Urinary bladder (tissue), 4 donors: ENCODE results near the gene PAFAH1B1. TPM values are rescaled to one million over a fixed set of nuclear protein-coding genes. Genes with fewer than 3 reads are reported as not detected.
"Not testable (repeated sequence)": the region's sequence is repeated elsewhere in the genome, so short reads cannot be mapped to it uniquely, and the experiment has no call there.

Experiments
- DNase-seq: peaks from one replicate; pipeline ENCODE4 v3.0.0-alpha.2; 2015; ENCODE audit errors: extremely low spot score
- H3K27ac ChIP-seq: one replicate; pipeline ENCODE4 v1.5.1; 2013; ENCODE audit warnings: low read depth, mild to moderate bottlenecking, moderate library complexity
- H3K36me3 ChIP-seq: one replicate; pipeline ENCODE4 v1.6.1; 2013; ENCODE audit warnings: mild to moderate bottlenecking, moderate library complexity; ENCODE audit not compliant: insufficient read depth
- H3K4me1 ChIP-seq: one replicate; pipeline ENCODE4 v1.6.1; 2013; ENCODE audit warnings: mild to moderate bottlenecking, moderate library complexity; ENCODE audit not compliant: insufficient read depth
- H3K4me3 ChIP-seq: one replicate; pipeline ENCODE4 v1.5.1; 2013; ENCODE audit warnings: low read depth, low read length
- WGBS: extraction: QIAGEN DNeasy Blood & Tissue Kit; methylation state at CpG from one replicate; pipeline ENCODE4 v1.1.7; 2013; 5-methylcytosine and 5-hydroxymethylcytosine counted together
- polyA plus RNA-seq: library from polyadenylated mRNA; stranded (reverse); fragments of 200-250 nt; gene quantifications from one replicate; pipeline ENCODE4 v1.2.3, GENCODE V29; 2013
- total RNA-seq: library from RNA; depleted of rRNA; stranded (reverse); fragments of >200 nt; gene quantifications from one replicate; pipeline ENCODE4 v1.2.3, GENCODE V29; 2014
- donor health status: healthy with polysubstance abuse.
- donor health status: healthy.

Gene PAFAH1B1
- total RNA-seq = 210 TPM
- 56.4 TPM for polyA plus RNA-seq

DNA sequence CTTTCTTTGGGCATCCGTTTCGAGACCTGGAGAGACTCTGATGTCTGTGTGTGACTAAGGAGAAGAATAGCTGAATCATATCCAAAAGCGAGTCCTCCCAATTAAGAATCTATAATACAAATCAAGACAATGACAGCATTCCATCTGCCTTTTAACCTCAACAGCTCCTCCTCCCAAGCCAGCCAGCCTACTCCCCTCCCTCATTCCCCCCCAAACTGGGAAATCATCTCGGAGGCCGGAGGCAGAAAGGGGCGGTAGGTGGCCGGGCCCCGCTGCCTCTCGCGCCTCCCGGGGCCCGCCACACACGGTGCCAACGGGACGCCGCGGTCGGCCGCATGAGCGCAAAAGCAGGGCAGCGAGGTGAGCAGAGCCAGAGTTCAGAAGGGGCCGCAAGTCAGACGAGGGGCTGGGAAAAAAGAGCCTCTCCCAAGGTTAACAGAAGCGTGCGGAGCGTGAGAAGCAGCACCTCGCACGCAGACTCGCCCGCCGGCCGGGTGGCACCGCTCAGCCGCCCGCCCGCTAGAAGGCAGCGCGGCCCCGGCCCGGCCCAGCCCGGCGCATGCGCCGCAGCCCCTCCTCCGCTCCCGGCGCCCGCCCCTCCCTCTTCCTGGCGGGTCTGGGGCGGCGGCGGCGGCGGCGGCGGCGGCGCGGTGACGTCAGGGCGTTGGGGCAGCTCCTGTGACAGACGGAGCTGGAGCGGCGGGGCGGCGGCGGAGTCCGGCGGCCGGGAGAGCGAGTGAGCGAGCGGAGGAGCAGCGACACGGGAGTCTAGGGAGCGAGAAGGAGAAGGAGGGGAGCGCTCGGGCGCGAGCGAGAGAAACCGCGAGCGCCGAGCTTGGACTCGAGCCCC is at the start of gene PAFAH1B1:
PAFAH1B1 (plus strand) TSS at position 684 of the 850 bp plus-strand sequence. CDS start 44,635 bp downstream, outside the sequence.
- Histone ChIP-seq H3K4me3 (peak within 1 kb of the TSS; percentile 83), H3K27ac (peak within 1 kb of the TSS; percentile 99), H3K4me1 (no peaks in the 10 kb centered on the region), H3K36me3 (no peaks in the 10 kb centered on the region)
- DNase-seq = peak; percentile 35
- WGBS = under 1% methylated on average over 86 of the region's 86 CpGs

DNA sequence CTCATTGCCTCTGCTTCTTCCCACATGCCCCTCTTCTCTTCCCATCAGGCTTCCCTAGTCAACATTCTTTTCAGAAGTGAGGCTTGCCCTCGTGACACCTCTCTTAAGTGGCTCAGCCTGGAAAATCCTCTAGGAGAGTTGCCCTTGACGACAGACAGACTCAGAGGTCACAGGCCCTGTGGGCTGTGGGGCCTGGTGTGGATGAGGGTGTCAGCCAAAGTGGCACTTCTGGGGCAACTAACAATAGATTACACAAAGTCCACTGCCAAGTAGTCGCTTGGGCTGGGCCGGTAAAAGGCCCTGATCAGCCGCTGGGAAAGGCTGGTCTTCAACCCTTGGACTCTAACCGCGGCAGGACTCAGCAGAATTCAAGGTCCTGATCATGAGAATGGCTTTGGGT is 48.1 kb upstream of the PAFAH1B1 start:
- H3K27ac ChIP-seq = no peak overlapping the region
- 81% methylated on average over 7 of the region's 7 CpGs for WGBS

DNA sequence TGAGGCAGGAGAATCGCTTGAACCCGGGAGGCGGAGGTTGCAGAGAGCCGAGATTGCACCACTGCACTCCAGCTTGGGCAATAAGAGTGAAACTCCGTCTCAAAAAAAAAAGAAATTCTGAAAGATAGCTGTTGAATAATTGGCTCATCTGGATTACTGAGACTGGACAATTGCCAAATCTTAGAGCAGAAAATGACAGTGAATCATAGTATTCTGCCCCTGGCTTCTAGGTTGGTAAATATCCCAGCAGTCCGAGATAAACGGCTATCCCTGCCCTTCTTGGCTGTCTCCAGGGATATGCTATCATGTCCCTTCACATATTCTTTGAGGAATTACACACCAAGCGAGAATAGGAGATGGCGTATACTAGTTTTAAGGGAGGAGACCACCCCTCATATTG is 46.3 kb upstream of the PAFAH1B1 start:
- no peak for DNase-seq
- Histone ChIP-seq H3K27ac (no peak overlapping the region), H3K4me3 (no peak overlapping the region), H3K36me3 (no peaks in the 10 kb centered on the region), H3K4me1 (no peaks in the 10 kb centered on the region)
- 74% methylated on average over 9 of the region's 9 CpGs for WGBS

More for the DNA sequence above, 48.1 kb upstream of the PAFAH1B1 start:
- no peak for DNase-seq
- Histone ChIP-seq H3K4me1 (no peaks in the 10 kb centered on the region), H3K4me3 (no peak overlapping the region), H3K36me3 (no peaks in the 10 kb centered on the region)

DNA sequence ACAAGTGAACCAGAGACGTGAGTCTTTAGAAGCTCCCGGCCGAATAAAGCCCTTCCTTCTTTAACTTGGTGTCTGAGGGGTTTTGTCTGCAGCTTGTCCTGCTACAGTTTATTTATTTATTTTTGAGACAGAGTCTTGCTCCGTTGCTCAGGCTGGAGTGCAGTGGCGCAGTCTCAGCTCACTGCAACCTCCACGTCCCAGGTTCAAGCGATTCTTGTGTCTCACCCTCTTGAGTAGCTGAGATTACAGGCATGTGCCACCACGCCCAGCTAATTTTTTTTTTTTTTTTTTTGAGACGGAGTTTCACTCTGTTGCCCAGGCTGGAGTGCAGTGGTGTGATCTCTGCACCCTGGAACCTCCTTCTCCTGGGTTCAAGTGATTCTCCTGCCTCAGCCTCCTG is 45.4 kb upstream of the PAFAH1B1 start:
- H3K36me3 ChIP-seq, H3K4me3 ChIP-seq, H3K27ac ChIP-seq, DNase-seq, H3K4me1 ChIP-seq: not testable (repeated sequence)
- 75% methylated on average over 9 of the region's 9 CpGs for WGBS

DNA sequence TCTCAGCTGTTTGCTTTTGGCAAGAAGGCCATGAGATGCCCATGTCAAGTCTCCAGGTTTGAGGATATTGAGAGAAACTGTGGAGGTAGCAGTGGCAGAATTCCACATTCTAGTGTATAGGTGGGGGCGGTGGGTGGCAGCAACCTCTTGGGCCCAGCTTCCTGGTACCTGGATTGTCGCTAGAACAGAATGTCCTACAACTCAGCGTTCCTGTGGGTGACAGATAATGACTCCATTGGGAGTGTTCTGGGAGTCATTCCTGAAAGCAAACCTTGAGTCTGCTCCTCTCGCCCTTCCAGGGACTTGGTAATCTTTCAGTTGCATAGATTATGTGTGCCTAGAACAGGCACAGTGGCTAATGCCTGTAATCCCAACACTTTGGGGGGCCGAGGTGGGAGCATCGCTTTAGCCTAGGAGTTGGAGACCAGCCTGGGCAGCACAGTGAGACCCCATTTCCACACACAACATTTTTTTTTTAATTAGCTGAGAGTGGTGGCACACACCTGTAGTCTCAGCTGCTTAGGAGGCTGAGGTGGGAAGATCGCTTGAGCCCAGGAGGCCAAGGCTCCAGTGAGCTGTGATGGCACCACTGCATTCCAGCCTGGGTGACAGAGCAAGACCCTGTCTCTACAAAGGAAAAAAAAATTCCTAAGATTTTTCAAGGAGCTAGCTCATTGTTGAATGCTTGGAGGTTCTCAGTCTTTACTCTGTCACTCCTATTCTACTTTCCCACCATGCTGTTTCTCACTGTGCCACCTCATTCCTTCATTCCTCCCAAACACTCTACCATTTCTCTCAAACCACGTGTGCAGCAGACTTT is 43.9 kb upstream of the PAFAH1B1 start:
- no peak for DNase-seq
- no peaks in the 10 kb centered on the region for H3K36me3 ChIP-seq
- WGBS = 84% methylated on average over 8 of the region's 8 CpGs
- H3K4me1 ChIP-seq = no peaks in the 10 kb centered on the region
- H3K4me3 ChIP-seq = no peak overlapping the region
- no peak overlapping the region for H3K27ac ChIP-seq

DNA sequence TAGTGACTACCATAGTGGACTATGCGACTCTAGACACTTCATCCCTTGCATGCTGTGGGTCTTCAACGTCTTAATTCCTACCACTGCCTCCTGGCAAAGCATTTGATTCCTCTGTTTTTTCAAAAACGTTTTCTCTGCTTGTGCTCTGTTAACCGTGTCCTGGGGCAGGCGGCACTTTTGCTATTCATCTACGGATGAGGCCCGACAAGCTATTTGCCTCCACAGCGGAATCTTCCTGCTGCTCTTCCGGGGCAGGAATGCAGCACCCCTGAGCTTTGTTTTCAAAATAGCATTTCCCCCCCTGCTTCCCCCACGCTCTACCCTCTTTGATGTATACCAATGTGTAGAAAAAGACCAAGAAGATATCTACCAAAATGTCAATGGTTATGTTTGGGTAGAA is 42.0 kb upstream of the PAFAH1B1 start:
- H3K27ac ChIP-seq = no peak overlapping the region
- H3K36me3 ChIP-seq = no peaks in the 10 kb centered on the region
- no peak for DNase-seq
- no peaks in the 10 kb centered on the region for H3K4me1 ChIP-seq
- H3K4me3 ChIP-seq = no peak overlapping the region
- WGBS = 24% methylated on average over 10 of the region's 10 CpGs

DNA sequence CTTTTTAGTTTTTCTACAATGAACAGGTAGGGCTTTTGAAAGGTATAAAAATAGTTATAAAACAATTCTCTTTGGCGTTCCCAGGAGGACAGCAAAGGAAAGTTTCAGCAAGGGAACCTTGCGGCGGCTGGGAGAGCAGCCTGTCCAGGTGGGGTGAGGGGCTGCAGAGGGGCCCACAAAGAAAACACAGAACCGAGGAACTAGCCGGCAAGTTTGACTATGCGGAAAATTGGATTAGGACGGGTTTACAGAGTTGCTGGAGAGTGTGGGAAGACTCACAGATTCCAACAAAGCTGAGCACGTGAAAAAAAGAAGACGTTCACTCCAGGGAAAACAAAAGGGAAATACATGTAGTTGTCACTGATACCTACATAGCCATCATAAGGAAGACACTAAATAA is 41.5 kb upstream of the PAFAH1B1 start:
- no peak overlapping the region for H3K27ac ChIP-seq
- H3K36me3 ChIP-seq = no peaks in the 10 kb centered on the region
- H3K4me3 ChIP-seq = no peak overlapping the region
- DNase-seq = no peak
- H3K4me1 ChIP-seq = no peaks in the 10 kb centered on the region
- 26% methylated on average over 9 of the region's 9 CpGs for WGBS

DNA sequence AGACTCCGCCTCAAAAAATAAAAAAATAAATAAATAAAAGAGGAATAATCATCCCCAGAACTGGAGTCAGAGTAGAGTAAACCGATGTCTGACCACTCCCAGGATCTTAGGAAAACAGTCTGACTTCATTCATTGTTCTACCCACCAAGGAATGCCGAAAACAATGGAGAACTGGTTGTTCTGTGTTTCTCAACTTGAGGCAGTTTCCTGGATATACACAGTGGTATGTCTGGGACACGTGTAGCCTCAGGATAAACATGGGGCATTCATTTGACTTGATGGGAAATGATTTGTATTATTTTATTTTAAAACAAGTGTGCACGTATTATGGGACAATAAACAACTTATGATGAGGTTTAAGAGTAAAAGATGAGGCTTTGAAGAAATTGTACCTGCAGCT is 32.8 kb upstream of the PAFAH1B1 start:
- Histone ChIP-seq H3K36me3 (no peaks in the 10 kb centered on the region), H3K27ac (no peak overlapping the region), H3K4me1 (no peaks in the 10 kb centered on the region), H3K4me3 (no peak overlapping the region)
- no peak for DNase-seq
- 88% methylated on average over 5 of the region's 5 CpGs for WGBS

DNA sequence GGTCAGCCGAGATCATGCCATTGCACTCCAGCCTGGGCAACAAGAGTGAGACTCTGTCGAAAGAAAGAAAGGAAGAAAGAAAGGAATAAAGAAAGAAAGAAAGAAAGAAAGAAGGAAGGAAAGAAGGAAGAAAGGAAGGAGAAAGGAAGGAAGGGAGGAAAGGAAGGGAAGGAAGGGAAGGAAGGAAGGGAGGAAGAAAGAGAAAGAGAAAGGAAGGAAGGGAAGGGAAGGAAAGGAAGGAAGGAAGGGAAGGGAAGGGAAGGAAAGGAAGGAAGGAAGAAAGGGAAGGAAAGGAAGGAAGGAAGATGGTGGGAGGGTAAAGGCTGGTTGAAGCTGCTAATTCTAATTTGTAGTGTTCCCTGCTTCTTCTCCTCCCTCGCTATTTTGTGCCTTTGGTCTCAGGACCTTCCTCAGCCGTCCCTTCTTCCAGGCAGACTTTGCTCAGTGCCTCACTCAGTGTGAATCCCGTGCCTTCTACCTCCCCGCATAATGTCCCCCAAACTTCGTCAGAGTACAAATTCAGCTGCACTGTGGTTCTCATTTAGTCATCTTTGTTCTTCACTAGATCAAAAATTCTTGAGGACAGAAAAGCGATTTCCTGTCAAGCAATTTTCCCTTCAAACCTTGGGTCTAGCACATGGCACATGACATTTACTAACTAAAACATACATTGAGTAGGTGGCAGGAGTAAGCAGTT is 31.1 kb upstream of the PAFAH1B1 start:
- Histone ChIP-seq H3K4me3 (no peak overlapping the region), H3K36me3 (no peaks in the 10 kb centered on the region), H3K27ac (no peak overlapping the region), H3K4me1 (no peaks in the 10 kb centered on the region)
- DNase-seq = no peak
- 80% methylated on average over 8 of the region's 8 CpGs for WGBS

DNA sequence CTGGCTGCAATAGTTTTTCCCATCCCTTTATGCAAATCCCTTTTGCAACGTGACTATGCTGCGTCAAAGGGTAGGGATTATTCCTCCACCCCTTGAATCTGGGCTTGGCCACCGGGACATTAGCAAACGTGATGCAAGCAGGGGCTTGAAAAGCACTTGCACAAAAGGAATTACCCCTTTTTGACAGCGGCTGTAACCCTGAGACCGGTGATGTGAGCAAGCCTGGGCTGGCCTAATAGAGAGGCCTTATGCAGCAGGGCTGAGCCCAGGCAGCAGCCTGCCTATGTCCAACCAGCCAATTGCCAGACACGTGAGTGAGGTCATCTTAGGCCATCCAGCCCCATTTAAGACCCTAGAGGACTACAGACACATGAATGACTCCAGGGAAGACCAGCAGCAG is 30.4 kb upstream of the PAFAH1B1 start:
- DNase-seq = peak; percentile 50

DNA sequence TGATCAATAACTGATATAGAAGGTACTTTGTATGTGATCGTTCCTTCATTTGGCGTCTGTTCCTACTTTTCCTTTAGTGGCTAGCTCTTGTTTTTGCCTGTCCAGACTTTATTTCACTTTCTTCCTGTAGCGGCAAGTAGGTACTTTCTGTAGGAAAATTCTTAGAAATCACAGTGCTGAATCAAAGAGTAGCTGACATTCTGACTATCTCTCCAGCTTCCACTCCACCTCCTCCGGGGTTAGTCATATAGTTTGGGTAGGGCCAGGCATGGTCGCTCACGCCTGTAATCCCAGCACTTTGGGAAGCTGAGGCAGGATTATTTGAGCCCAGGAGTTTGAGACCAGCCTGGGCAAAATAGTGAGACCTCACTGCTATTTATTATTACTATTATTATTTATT is 29.9 kb upstream of the PAFAH1B1 start:
- Histone ChIP-seq H3K36me3 (no peaks in the 10 kb centered on the region), H3K4me1 (no peaks in the 10 kb centered on the region), H3K27ac (no peak overlapping the region), H3K4me3 (no peak overlapping the region)
- 82% methylated on average over 6 of the region's 6 CpGs for WGBS
- DNase-seq = no peak

More for the DNA sequence above, 30.4 kb upstream of the PAFAH1B1 start:
- H3K27ac ChIP-seq = no peak overlapping the region
- WGBS = 60% methylated on average over 7 of the region's 7 CpGs
- H3K36me3 ChIP-seq = no peaks in the 10 kb centered on the region
- no peak overlapping the region for H3K4me3 ChIP-seq
- H3K4me1 ChIP-seq = no peaks in the 10 kb centered on the region

DNA sequence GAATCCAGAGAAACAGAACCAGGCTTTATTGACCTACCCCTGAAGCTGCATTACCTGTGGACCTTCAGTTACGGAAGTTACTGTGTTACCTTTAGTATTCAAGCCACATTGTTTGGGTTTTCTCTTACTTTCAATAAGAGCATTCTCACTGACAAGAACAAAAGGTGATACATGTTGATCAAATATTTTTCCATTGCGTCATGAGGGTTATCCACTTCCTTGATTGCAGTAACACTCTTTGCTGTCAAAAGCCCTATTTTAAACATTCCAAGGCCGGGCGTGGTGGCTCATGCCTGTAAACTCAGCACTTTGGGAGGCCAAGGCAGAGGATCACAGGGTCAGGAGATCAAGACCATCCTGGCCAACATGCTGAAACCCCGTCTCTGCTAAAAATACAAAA is 28.6 kb upstream of the PAFAH1B1 start:
- peak; percentile 14 for DNase-seq
- 73% methylated on average over 5 of the region's 5 CpGs for WGBS
- H3K36me3 ChIP-seq = no peaks in the 10 kb centered on the region
- H3K27ac ChIP-seq = no peak overlapping the region
- H3K4me1 ChIP-seq = no peaks in the 10 kb centered on the region
- H3K4me3 ChIP-seq = no peak overlapping the region

DNA sequence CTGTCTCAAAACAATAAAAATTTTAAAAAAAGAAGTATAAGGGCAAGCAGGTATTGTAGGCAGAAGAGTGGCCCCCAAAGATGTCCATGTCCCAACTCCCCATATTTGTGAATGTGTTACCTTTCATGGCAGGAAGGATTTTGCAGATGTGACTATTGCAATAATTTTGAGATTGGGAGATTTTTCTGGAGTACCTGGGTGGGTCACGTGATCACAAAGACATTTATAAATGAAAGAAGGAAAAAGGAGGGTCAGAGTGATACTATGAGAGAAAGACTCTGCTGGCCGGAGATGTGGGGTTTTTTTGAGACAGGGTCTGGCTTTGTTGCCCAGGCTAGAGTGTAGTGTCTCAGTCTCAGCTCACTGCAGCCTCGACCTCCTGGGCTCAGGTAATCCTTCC is 27.4 kb upstream of the PAFAH1B1 start:
- no peaks in the 10 kb centered on the region for H3K4me1 ChIP-seq
- DNase-seq = no peak
- H3K27ac ChIP-seq = no peak overlapping the region
- H3K4me3 ChIP-seq = no peak overlapping the region
- 86% methylated on average over 3 of the region's 3 CpGs for WGBS
- no peaks in the 10 kb centered on the region for H3K36me3 ChIP-seq
